LNCaP clone FGC (cell line): ENCODE data around the gene LPP.

ENCODE experiments used
- DNase-seq: peaks from one replicate; pipeline ENCODE4 v3.0.0-alpha.2; 2011; ENCODE audit warnings: low read depth
- H3K4me3 ChIP-seq: 2 replicates; pipeline ENCODE4 v1.5.1; 2011; ENCODE audit warnings: mild to moderate bottlenecking, low read depth, low read length, control low read depth
- TF ChIP-seq, protein P1 (sequence below): IDR thresholded peaks from 2 replicates; pipeline ENCODE4 v1.5.1; 2012; ENCODE audit warnings: mild to moderate bottlenecking; ENCODE audit not compliant: control insufficient read depth, insufficient read depth; ENCODE audit errors: extremely low read depth

Gene LPP

GRCh38 chr3:188207941-188208515 lies 54.1 kb downstream of the LPP start:
- DNase-seq, result no peak
- H3K4me3 ChIP-seq, result no peak overlapping the region
- TF ChIP-seq, protein P1, sequence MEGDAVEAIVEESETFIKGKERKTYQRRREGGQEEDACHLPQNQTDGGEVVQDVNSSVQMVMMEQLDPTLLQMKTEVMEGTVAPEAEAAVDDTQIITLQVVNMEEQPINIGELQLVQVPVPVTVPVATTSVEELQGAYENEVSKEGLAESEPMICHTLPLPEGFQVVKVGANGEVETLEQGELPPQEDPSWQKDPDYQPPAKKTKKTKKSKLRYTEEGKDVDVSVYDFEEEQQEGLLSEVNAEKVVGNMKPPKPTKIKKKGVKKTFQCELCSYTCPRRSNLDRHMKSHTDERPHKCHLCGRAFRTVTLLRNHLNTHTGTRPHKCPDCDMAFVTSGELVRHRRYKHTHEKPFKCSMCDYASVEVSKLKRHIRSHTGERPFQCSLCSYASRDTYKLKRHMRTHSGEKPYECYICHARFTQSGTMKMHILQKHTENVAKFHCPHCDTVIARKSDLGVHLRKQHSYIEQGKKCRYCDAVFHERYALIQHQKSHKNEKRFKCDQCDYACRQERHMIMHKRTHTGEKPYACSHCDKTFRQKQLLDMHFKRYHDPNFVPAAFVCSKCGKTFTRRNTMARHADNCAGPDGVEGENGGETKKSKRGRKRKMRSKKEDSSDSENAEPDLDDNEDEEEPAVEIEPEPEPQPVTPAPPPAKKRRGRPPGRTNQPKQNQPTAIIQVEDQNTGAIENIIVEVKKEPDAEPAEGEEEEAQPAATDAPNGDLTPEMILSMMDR, result no peak

- DNase-seq, result no peak
- no peak overlapping the region for H3K4me3 ChIP-seq
- TF ChIP-seq, protein P1, result no peak
These were observed 54.6 kb downstream of the LPP start for GRCh38 chr3:188208516-188208981.

GRCh38 chr3:188209034-188209433 lies 55.1 kb downstream of the LPP start:
- TF ChIP-seq, protein P1, result no peak
- no peak for DNase-seq
- H3K4me3 ChIP-seq, result no peak overlapping the region

- no peak for DNase-seq
- no peak overlapping the region for H3K4me3 ChIP-seq
- TF ChIP-seq, protein P1, result no peak
These were observed 55.8 kb downstream of the LPP start for GRCh38 chr3:188209740-188210139.

DNA sequence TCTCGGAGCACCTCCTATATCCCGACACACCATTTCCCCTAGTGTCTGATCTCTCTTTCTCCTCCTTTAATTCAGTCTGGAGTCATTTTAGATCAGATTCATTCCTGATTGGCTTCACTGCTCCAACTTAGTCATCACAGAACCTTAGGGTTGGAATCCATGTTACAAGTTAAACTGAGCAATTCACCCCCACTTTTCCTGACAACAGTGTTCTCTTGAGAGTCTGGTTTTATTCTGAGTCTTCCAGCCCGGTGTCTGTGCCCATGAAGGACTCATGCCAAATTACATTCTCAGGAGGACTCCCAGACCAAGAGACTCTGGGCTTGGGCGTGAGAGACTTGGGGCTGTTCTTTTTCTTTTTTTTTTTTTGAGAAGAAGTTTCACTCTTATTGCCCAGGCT lies 57.5 kb downstream of the LPP start:
- no peak for DNase-seq
- no peak overlapping the region for H3K4me3 ChIP-seq
- TF ChIP-seq, protein P1, result no peak

DNA sequence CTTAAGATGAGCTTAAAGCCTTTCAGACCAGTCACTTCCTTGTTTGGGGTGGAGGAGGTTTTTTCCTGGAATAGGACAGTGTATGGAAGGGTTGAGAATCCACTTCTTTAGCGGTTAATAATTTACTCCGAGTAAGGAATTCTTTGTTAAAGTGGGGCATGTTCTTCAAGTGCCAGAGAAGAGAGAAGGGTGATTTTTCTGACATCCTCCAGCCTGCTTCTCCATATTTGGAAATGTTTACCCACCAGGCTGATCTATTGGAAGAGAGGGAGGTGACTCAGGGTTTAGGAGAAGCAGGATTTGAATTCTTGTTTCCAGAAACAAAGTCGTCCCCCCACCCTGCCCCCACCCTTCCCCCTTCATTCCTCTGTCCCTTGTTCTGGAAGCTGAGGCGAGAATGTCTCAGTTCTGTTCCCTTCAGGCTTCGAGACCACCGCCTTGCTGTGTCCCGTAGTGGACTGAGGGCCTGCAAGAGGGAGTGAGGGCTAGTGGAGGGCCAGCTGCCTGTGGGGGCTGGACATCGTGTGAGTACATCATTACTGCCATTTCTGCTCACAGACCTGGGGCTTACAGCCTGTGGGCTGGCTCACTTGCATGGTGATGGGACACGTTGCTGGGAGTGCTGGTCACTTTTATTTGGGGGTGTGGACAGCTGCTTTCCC lies 58.5 kb downstream of the LPP start:
- DNase-seq, result no peak
- no peak overlapping the region for H3K4me3 ChIP-seq

More for the DNA sequence above, 58.5 kb downstream of the LPP start:
- TF ChIP-seq, protein P1, result no peak
